Measurements from ENCODE around the gene KLHL17.

DNA sequence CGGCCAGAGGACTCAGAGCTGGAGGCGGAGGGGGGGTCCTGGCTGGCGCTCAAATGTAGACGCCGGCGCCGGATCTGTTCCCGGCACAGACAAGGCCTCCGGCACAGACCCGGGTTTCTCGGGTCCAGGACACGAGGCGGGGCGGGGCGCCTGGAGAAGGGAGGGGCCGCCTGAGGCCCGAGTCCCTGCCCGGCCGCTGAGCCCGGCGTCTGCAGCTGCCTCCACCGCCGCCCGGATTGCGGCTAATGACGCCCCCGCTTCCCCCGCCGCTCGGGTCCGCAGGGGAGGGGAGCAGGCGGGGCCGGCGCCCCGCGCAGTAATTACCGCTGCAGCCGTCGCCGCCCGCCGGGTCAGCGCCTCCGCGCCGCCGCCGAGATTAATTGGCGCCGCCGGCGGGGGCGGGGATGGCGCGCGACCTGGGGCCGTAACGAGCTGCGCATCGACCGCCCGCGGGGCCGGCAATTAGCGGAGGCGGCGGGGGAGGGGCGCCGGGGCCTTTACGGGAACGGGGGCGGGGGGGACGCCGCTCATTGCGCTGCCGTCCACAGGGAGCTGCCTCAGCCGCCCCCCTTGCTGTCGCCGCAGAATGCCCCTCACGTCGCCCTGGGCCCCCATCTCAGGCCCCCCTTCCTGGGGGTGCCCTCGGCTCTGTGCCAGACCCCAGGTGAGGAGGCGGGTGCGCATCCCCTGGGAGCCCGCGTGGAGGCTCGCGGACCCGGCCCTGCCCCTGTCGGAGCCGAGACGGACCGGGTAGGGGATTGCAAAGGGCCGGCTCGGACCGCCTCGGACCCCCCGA is 18.6 kb upstream of the KLHL17 start:
- TF ChIP-seq CTCF (IDR thresholded peaks at IDR 0.05 in 8 of 11, conservative IDR thresholded peaks at IDR 0.05 in 3 of 11) (no peak), POLR2AphosphoS5 (IDR thresholded peaks at IDR 0.05) (peak in 2 of 3 donors; percentile 58 to 65), POLR2A (IDR thresholded peaks at IDR 0.05) (no peak)

Measured in spleen (tissue), 7 donors.